Testis (tissue), 2 donors: ENCODE data around the gene MYL7.

Source experiments
- CTCF ChIP-seq, 3 experiments: fragments of 450-650 bp in 2 of 3; fragments of 200-600 bp in 1 of 3; sonication (generic) in 1 of 3; IDR thresholded peaks; one replicate each; pipeline ENCODE4 v1.5.1; 2016 to 2019; ENCODE audit warnings: antibody characterized with exemption in 3 of 3, mild to moderate bottlenecking in 2 of 3, moderate library complexity in 1 of 3
- POLR2A ChIP-seq: fragments of 450-650 bp; IDR thresholded peaks from one replicate; pipeline ENCODE4 v1.6.1; 2017; ENCODE audit warnings: antibody characterized with exemption, mild to moderate bottlenecking, moderate library complexity

GRCh38 chr7:44107116-44107960 is 33.8 kb downstream of the MYL7 start:
- TF ChIP-seq CTCF (IDR thresholded peaks at IDR 0.05): no peak
- no peak for TF ChIP-seq POLR2A
